SH-SY5Y (cell line): ENCODE data around the gene DNAJB12.

Source experiments
- GATA2 ChIP-seq: IDR thresholded peaks from 2 replicates; pipeline ENCODE4 v1.6.1; 2011; ENCODE audit warnings: mild to moderate bottlenecking, low read depth, low read length
- GATA3 ChIP-seq: IDR thresholded peaks from 2 replicates; pipeline ENCODE4 v1.6.1; 2011; ENCODE audit warnings: low read depth, mild to moderate bottlenecking, low read length, moderate library complexity

- no peak for TF ChIP-seq GATA2
- TF ChIP-seq GATA3, result no peak
Observed at GRCh38 chr10:72331575-72332422, 22.9 kb downstream of the DNAJB12 start.
